ENCODE results near the gene OGFOD2.

Gene OGFOD2

GRCh38 chr12:122951979-122952892, 22.8 kb upstream of the OGFOD2 start:
- DNase-seq (ENCODE audit: low read depth, low spot score), result no peak

- no peak for DNase-seq (ENCODE audit: low read depth, low spot score)
Measured at GRCh38 chr12:122955156-122955555, 19.9 kb upstream of the OGFOD2 start.

GRCh38 chr12:122956035-122956434, 19.0 kb upstream of the OGFOD2 start:
- no peak for DNase-seq (ENCODE audit: low read depth, low spot score)

GRCh38 chr12:122958198-122958888, 16.7 kb upstream of the OGFOD2 start:
- DNase-seq (ENCODE audit: low read depth, low spot score), result no peak

GRCh38 chr12:122959566-122960192, 15.4 kb upstream of the OGFOD2 start:
- no peak for DNase-seq (ENCODE audit: low read depth, low spot score)

GRCh38 chr12:122960193-122960569, 14.9 kb upstream of the OGFOD2 start:
- DNase-seq (ENCODE audit: low read depth, low spot score), result no peak

GRCh38 chr12:122961531-122962329, 13.3 kb upstream of the OGFOD2 start:
- DNase-seq (ENCODE audit: low read depth, low spot score), result no peak

GRCh38 chr12:122963941-122964265, 11.1 kb upstream of the OGFOD2 start:
- no peak for DNase-seq (ENCODE audit: low read depth, low spot score)

- no peak for DNase-seq (ENCODE audit: low read depth, low spot score)
Measured at GRCh38 chr12:122964439-122965257, 10.4 kb upstream of the OGFOD2 start.

- no peak for DNase-seq (ENCODE audit: low read depth, low spot score)
Measured at GRCh38 chr12:122965321-122965751, 9.7 kb upstream of the OGFOD2 start.

- DNase-seq (ENCODE audit: low read depth, low spot score), result peak; percentile 59
Measured at GRCh38 chr12:122965851-122966742, 8.9 kb upstream of the OGFOD2 start, which contains the start of gene ABCB9. Gene ABCB9 (minus strand): TSS chr12:122966463. CDS start chr12:122960235, 6,228 bp downstream.

- DNase-seq (ENCODE audit: low read depth, low spot score), result no peak
Measured at GRCh38 chr12:122966743-122967550, 8.1 kb upstream of the OGFOD2 start.

GRCh38 chr12:122968104-122968503, 6.9 kb upstream of the OGFOD2 start:
- no peak for DNase-seq (ENCODE audit: low read depth, low spot score)

- DNase-seq (ENCODE audit: low read depth, low spot score), result no peak
Measured at GRCh38 chr12:122969676-122970075, 5.4 kb upstream of the OGFOD2 start.

GRCh38 chr12:122974274-122974891, 661 bp upstream of the OGFOD2 start:
- DNase-seq (ENCODE audit: low read depth, low spot score), result peak; percentile 95

GRCh38 chr12:122975790-122976647, 975 bp downstream of the OGFOD2 start:
- no peak for DNase-seq (ENCODE audit: low read depth, low spot score)

GRCh38 chr12:122976648-122976975, 1.6 kb downstream of the OGFOD2 start:
- no peak for DNase-seq (ENCODE audit: low read depth, low spot score)

GRCh38 chr12:122977153-122977552, 2.1 kb downstream of the OGFOD2 start:
- DNase-seq (ENCODE audit: low read depth, low spot score), result no peak
